LoVo (cell line): ENCODE measurements around the gene RAMP3.
"Not testable (repeated sequence)": the region's sequence is repeated elsewhere in the genome, so short reads cannot be mapped to it uniquely, and the experiment has no call there.

ENCODE experiments used
- DNase-seq: peaks from one replicate; pipeline ENCODE4 v3.0.0-alpha.2; 2016; ENCODE audit warnings: low spot score

RAMP3 gene

DNA sequence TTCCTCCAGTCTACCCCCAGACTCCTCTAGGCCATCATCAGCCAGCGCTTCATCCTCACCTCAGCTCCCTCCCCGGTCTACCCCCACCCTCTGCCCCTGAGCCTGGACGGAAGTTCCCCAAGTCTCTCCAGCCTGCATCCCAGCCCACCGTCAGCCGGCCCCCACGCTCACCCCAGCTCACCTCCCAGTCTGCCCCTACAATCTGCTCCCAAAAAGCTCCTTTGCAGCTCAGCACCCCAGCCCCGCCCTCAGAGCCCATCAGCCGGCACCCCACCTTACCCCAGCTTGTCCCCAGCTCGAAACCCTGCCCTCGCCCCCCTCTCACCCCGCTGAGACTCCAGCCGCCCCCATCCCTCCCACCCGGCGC is 322 bp upstream of the RAMP3 start:
- no peak for DNase-seq

DNA sequence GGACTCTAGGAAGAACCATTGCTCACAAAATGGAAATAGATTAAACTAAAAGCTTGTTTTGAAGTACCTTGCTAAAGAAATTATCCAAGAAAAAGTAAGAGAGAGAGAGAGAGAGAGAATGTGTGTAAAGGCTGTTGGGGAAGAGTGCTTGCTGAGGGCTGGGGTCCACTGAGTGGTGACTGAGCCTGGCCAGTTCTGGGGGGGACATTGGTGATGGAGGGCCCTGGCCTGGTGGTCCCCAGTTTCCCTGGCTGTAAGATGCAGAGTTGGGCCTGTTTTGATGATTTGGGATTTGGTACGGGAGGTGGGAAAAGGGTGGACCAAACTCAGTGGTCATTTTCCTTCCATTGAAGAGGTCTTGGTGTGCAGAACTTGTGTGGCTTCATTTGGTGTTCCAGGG is 880 bp downstream of the RAMP3 start:
- no peak for DNase-seq

DNA sequence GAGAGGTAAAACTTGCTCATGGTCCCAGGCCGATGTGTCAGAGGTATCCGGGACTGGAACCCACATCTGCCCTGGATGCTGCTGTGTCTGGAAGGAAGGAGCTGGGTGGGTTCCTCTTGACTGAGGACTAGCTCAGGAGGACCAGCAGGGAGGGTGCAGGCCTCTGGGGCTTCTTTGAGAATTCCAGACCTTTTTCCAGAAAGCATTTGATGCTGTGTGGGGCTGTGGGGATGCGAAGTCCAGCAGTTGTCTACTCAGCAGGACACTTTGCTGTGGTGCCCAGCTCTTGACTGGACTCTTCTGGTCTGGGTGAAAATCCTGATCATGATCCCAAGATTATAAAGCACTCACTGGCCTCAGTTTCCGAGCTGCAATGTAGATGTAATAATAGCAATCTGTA is 1.7 kb downstream of the RAMP3 start:
- no peak for DNase-seq

DNA sequence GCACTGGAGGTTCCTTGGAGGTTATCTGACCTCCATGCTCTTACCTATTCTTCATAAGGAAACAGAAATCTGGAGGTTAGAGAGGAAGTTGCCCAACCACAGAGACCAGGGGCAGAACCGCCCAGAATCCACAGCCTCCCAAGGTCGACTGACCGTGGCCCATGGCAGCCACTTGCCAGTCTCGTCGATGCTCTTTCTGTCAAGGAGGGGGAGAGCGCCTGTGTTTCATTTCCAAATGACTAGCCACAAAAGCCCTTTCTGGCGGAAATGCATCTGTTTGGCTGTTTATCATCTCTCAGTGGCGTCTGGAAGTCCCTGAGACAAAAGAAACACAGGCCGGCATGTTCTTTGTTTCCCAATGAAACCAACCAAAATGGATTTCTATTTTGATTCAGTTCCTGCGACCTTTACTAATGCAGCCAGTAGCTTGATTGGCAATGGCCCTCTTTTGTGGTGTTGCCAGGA is 2.9 kb downstream of the RAMP3 start:
- DNase-seq: no peak

DNA sequence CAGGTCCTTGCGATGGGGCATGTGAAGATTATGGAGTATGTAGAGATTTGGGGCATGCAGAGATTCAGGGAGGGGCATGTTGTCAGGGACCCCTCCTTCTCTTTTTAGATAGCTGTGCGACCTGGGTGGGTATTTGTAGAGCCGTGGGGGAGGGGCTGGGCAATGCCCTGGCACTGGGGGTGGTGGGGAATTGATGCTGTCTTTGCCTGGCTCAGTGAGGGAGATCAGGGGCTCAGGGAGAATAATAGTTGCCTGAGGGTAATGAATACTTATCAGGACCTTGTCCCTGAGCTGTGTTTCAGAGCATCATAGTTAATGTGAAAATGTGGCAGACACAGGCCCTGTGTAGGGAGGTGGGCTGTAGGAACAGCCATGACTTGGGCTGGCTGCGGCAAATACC is 3.5 kb downstream of the RAMP3 start:
- no peak for DNase-seq

DNA sequence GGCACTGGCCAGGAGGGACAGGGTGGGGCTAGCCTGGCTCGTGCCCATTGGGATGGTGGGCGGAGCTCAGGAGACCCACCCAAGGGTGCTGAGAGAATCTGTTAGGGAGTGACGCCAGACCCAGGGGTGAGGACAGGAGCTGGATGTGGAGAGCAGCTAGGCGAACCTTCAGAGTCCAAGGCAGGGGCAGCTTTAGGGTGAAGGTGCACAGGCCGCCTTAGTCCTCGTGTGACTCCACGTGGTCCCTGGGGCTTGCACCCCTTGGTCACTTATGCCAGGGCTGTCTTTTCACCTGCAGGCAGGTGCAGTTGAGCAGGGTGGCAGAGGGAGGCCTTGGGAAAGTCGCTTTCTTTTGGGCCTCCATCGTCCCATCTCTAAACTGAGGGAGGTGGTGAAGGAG is 4.3 kb downstream of the RAMP3 start:
- DNase-seq: no peak

DNA sequence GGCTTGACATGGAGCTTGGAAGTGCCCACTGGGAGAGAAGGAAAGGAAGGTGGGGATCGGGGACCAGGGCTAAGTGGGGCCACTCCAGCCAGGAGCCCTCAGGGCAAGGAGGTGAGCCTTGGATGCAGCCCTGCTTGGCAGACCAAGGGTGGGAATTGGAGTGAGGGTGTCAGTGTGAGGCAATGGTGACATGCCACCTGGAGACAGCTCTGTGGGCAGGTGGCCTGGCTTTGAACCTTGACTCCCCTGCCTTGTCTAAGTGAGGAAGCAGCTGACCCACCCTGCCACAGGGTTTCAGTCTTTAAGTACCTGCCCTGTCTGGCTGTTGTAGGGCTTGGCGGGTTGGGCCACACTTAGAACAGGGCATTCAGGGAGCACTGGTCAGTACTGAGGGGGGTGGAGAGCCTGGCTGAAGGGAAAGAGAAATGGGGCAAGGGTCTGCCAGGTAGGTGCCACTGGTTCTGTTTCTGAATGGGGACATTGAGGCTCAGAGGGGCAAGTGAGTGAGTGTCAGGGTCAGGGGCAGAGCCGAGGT is 4.8 kb downstream of the RAMP3 start:
- no peak for DNase-seq

DNA sequence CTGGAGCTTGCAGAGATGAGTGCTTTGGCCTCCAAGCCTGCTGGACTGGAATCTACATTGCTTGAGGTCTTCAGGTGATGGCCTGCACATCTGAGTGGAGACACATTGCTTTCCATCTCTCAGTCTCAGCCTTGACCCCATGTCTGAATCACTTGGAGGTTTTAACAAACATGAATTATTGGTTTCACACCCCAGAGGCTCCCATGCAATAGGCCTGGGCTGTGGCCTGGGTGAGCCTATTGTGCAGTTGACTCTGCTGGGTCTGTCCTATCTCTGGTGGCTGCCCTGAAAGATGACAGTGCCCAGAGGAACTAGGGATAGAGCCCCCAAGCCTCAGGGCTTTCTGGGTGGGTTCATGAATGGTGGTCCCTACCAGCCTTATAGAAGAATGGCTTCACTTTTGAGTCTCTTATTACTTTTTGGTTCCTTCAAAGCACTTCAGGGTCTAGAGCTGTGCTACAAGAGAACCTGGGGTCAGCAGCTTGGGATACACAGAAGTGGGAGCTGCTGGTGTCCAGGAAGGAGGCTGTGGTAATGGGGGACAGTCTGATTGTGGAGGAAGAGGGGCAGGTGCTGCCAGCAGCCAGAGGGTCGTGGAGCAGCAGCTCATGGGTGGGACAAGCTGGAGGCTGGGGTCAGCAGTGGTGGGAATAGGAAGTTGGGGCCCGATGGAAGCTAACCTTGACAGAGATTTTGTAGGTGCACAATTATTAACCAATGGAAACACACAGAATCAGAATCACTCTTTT is 5.5 kb downstream of the RAMP3 start:
- DNase-seq: no peak

DNA sequence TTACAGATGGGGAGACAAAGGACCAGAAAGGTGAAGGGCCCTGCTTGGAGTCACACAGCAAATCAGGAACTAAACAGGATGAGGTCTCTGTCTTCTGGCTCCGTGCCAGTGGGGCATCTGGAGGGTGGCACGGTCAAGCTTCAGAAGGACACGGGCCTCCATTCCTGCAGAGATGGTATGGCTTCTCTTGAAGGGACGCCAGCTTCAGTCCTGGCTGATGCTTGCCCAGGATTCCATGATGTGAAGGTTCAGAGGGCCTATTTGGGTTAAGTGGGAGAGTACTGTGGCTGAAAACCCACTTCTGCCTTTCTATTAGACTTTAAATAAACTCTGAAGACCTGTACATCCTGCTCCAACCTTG is 6.1 kb downstream of the RAMP3 start:
- DNase-seq: no peak

DNA sequence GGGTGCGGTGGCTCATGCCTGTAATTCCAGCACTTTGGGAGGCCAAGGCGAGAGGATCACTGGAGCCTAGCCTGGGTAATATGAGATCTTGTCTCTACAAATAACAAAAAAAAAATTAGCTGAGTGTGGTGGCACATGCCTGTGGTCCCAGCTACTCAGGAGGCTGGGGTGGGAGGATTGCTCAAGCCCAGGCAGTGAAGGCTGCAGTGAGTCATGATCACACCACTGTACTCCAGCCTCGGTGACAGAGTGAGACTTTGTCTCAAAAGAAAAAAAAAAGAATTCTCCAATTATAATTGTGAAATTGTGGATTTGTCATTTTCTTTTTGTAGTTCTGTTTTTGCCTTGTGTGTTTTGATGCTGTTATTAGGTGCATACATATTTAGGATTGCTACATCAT is 6.7 kb downstream of the RAMP3 start:
- not testable (repeated sequence) for DNase-seq

DNA sequence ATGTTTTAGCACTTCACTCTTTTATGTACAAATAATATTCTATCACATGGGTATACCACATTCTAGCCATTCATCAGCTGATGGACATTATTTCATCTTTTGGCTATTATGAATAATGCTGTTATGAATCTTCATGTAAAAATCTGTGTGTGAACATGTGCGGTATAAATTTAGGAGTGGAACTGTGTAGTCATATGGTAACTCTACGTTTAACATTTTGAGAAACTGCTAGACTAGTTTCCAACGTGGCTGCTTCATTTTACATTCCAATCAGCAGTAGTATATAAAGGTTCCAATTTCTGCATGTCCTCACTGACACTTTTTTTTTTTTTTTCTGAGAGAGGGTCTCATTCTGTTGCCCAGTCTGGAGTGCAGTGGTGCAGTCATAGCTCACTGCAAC is 8.3 kb downstream of the RAMP3 start:
- no peak for DNase-seq

DNA sequence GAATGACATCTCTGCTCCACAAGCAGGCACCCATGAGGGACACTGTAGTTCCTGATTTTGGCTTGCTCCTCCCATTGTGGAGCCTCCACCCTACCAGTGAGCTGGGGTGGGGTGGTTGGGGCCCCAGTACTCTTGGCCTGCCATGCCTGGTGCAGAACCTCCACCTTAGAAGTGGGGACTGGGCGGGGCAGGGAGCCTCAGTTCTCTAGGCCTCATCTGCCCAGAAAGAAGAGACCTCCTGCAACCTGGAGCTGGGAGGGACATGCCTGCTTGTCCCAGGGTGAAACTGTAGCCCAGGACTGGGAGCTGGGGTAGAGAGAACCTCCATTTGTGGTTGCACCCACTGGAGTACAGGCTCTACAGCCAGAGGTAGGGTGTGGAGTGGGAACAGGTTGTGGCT is 14.4 kb downstream of the RAMP3 start:
- no peak for DNase-seq

DNA sequence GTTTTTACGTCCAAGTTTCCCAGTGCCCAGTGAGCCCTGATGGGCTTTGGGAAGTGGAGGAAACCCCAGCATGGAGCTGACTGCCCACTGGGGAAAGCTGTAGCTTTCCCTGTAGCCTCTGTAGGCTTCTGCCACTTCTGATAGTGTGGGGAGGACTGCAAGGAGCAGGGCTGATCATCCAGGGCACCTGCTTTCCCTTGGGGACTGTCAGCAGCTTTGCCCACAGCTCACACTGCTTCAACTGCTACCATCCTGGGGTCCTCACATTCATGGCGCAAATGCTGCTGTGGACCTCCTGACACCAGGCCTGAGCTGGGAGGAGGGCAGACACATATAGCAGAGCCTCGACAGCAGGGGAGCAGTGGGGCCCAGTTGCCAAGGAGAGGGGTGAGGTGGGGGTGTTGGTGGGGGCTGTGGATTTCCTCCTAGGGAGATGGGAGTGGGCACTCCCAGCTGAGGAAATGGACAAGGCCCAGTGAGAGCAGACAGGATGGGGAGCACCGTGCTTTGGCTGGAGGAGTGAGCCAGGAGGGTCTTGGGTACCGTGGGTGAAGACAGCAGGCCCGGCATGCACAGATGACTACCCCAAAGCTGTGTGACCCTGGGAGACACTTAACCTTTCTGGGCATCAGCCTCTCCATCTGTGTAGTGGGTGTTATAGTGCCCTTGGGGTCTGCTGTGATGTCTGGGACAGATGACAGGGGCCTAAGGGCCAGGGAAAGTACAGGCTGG is 16.2 kb downstream of the RAMP3 start:
- DNase-seq: no peak

DNA sequence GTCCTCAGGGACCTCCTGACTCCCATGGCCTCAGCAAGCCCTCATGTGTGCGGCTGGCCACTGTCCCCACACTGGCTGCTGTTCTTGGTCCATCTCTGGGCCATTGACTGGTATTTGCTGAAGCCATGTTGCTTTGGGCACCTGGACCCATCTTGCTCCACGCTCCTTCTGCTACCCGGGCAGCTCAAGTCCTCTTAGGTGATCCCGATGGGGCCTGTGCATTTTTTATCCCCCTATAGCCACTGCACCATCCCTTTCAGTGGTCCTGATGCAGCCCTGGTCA is 16.7 kb downstream of the RAMP3 start:
- DNase-seq: no peak

DNA sequence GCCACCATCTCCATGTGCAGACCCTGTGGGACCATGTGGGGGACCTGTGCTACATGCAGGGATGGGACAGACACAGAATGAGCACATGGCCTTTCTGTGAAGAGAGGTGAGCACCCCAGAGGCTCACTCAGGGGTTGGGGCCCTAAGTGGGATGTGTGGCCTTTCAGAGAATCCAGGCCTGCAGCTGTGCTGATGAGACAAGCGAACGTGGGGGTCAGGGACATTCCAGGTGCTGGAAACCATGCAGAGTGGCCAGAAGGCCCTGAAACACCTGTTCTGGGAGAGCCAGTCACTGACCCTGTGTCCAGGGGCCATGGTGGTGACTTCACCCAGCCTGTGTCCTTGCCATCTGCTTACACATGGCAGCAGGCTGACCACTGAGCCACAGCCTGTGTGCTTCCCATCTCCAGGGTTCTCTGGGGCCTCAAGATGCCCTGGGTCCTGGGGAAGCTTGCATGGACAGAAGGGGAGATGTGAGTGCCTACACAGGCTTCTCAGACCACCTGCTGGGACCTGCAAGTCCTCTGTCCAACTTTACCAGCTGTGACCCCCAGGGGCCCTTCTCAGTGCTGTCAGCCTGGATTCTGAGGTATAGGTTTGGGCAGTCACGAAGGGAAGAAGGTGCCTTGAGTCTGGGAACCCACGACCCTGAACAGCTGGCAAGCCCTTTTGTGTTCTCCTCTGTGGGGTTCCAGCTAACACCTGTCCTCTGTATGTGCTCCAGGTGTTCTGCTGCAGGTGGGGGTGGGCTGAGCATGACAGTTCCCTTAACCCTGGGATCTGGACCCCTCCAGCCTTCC is 17.6 kb downstream of the RAMP3 start:
- DNase-seq: no peak

DNA sequence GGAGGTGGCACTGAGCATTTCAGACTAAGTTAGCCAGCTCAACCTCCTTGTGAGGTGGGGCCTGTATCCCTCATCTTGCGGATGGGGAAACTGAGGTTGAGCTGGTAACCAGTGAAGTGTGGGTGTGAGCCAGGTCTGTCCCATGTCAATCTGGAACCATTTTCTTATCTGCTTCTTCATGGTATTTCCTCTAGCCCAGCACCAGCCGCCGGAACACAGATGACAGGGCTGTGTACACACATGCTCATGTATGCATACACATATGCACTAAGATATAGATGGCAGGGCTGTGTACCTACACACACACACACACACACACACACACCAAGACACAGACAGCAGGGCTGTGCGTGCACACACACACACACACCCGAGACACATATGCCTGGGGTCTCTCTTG is 18.5 kb downstream of the RAMP3 start:
- no peak for DNase-seq

DNA sequence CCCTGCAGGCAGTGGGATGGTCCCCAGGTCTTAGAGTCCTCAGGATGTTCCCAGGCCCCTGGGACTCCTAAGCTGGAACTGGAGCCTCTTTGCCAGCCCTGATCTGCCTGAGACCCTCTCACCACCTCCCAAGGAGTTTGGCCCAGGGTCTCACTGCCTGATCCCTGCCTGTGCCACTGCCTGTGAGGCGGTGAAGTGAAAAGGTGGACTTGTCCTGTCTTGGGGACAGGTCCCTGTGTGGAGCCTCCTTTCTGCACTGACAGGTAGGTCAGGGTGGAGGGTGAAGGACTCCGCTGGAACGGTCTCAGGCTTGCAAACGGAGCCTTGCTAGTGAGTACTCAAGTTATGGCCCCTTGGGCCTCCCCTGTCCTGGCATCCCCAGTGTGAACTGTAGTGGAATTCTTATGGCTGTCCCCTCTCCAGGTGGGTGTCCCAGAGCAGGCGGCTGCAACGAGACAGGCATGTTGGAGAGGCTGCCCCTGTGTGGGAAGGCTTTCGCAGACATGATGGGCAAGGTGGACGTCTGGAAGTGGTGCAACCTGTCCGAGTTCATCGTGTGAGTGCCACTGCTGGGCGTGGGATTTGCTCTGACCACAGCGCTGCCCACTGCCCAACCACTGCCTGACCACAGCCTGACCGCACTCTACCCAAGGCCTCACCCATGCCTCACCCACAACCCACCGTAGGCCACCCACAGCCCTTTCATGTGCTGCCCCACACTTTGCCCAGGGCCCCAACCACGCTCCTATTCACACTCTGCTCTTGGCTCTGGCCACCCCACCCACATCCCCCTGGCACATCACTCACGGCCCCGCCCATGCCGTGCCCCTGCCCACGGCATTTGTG is 19.5 kb downstream of the RAMP3 start:
- no peak for DNase-seq

DNA sequence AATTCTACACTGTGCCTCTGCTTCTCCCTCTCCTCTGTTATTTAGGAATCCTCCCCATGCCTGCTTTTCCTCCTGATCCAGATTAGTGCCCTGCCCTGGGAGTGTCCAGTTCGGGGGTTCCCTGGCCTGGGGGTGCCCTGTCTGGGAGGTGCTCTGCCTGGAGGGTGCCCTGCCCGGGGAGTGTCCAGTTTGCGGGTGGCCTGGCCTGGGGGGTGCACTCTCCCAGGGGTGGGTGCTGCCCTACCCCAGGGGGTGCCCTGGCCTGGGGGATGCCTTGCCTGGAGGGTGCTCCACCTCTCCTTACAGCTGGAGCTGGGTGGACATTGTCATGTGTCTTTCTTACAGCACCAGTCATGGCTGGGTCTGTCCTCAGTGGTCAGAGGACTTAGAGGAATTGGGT is 20.2 kb downstream of the RAMP3 start:
- no peak for DNase-seq

DNA sequence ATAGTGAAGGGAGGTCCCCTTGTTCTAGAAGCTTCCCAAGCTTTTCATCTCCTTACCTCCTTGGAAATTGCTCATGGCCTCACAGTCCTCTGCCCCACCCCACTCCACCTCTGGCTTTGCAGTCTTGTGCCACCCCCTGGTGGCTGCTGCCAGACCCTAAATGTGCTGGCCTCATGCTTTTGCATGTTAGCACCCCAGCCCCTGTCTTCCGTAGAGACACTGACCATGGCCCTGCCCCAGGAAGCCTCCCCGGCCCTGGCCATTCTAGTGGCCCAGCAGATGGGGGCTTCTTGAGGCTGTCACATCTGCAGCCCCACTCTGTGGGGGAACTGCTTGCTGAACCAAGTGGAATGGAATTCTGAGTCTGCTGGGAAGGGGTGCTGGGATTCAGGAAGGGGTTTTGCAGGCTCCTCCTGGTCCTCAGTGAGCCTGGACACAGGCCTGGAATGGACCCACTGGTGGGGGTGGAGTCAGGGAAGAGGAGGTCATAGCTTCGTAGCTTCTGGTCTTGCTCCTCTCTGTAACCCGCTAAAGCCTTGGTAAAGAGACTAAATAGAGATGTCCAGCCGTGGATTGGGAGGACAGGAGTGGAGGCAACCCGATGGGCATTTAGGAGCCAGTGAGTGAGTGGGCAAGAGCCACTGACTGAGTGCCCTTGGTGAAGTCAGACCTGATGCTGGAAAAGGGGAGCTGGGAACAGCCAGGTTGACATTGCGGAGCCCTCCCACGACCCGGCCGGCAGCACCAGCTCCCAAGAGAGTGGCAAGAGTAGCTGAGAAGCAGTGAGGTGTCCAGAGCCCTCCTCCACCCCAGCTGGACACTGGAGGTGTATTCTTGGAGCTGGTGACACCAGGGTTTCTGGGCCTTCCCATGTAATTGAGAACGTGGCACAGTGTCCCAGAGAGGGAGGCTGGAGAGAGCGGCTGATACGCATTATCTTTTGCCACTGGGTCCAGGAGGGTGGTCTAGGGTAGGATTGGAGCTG is 20.9 kb downstream of the RAMP3 start:
- no peak for DNase-seq

DNA sequence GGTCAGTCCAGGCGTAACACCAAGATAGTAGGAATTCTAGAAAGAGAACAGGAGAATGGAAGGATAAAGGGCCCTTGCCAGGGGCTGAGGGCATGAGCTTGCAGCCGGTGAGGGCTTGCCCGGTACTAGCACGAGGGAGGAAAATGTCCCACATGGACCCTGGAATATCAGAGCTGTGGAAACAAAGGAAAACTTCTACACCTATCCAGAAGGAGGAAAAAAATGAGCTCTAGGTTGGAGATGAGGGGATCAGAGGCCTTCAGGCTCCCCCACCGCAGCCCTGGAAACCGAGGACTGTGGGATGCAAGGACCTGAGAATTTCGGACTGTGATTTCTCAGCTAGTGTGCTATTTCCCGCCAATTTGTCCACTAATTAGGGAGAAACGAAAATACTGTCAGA is 22.1 kb downstream of the RAMP3 start:
- DNase-seq: no peak
